SK-N-MC (cell line): ENCODE data around the gene FAM168A.
"Not testable (repeated sequence)": the region's sequence is repeated elsewhere in the genome, so short reads cannot be mapped to it uniquely, and the experiment has no call there.

ENCODE experiments used
- DNase-seq: peaks from one replicate; pipeline ENCODE4 v3.0.0-alpha.2; 2011; ENCODE audit warnings: low read depth, low spot score
- H3K27ac ChIP-seq: fragments of 200-600 bp; sonication (generic); 2 replicates; pipeline ENCODE4 v1.5.1; 2016; ENCODE audit warnings: mixed run types
- H3K36me3 ChIP-seq: fragments of 200-600 bp; sonication (generic); 2 replicates; pipeline ENCODE4 v1.6.1; 2017; ENCODE audit warnings: antibody characterized with exemption, low read length, mixed read lengths; ENCODE audit not compliant: insufficient read depth
- H3K4me3 ChIP-seq: fragments of 200-600 bp; sonication (generic); 2 replicates; pipeline ENCODE4 v1.5.1; 2016
- H3K9ac ChIP-seq: fragments of 200-600 bp; sonication (generic); 2 replicates; pipeline ENCODE4 v1.8.0; 2017; ENCODE audit warnings: mixed run types, mixed read lengths; ENCODE audit not compliant: insufficient read length
- H3K9me3 ChIP-seq: fragments of 200-600 bp; sonication (generic); 2 replicates; pipeline ENCODE4 v1.6.1; 2017; ENCODE audit warnings: low read depth, mild to moderate bottlenecking, antibody characterized with exemption, low read length, moderate library complexity, mixed read lengths
- EZH2 ChIP-seq: fragments of 200-600 bp; sonication (generic); IDR thresholded peaks from one replicate; pipeline ENCODE4 v1.6.1; 2017; ENCODE audit warnings: antibody characterized with exemption
- FOXP2 ChIP-seq: optimal IDR thresholded peaks from 2 replicates; pipeline ENCODE3; 2011; ENCODE audit warnings: mild to moderate bottlenecking, moderate library complexity; ENCODE audit not compliant: insufficient read depth; ENCODE audit errors: extremely low read length, control extremely low read depth
- POLR2AphosphoS5 ChIP-seq: IDR thresholded peaks from 2 replicates; pipeline ENCODE4 v1.6.1; 2012; ENCODE audit warnings: mild to moderate bottlenecking, low read depth, low read length, borderline replicate concordance

FAM168A gene

DNA sequence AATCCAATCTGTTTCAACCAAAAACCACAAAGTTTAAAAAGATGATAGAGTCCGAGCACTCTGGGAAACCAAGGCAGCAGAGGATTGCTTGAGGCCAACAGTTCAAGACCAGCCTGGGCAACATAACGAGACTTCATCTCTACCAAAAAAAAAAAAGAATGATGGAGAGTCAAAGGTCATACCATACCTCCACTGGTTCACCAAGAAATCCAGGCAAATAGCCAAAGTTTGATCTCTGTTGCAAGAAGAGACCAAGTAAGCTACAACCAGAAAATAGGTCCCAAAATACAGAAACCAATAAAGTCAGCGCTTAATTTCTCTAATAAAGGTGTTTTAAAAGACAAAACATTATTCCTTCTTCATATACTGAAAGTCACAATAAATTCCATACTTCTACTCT, 13.1 kb downstream of the FAM168A start:
- TF ChIP-seq FOXP2: no peak
- TF ChIP-seq EZH2: no peak
- no peak for TF ChIP-seq POLR2AphosphoS5
- Histone ChIP-seq H3K36me3 (no peaks in the 10 kb centered on the region), H3K9ac (no peak overlapping the region), H3K4me3 (no peak overlapping the region), H3K27ac (no peak overlapping the region), H3K9me3 (no peaks in the 10 kb centered on the region)
- no peak for DNase-seq

DNA sequence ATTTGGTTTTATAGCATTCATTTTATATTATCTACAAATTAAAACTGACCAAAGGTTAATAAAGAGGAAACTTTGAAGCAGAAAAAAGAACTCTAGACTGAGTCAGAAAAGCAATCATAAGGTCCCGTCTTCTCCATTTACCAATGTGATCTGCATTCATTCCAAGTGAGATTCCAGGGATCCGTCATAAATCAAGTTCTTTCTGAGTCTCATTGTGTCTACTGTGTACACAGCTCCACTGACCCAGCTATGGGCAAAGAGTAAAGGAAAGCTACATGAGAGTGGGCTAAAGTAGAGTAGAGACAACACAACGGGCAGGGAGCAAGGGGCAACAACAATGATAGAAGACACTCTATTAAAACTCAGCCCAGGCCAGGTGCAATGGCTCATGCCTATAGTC, 15.3 kb downstream of the FAM168A start:
- DNase-seq: no peak
- no peaks in the 10 kb centered on the region for H3K36me3 ChIP-seq
- TF ChIP-seq POLR2AphosphoS5: no peak
- TF ChIP-seq EZH2: no peak
- TF ChIP-seq FOXP2: no peak

DNA sequence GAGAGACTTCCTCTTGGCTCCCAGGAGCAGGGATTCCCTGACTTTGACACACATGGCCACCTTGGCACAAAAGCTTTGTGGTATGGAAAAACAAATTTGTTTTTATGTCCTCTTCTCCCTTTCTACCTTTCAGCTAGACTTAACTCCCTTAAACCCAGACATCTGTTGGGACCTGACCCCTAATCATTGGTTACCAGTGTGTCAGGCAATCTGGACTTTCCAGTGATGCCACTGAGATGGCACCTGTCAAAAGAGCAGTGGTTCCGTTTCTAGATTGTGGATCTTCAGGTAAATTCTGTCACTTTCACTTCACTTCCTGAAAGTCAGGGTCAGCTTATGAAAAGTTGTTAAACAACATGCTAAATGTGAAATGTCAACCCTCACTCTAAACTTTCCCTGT, 17.2 kb downstream of the FAM168A start:
- H3K9ac ChIP-seq, H3K27ac ChIP-seq, H3K9me3 ChIP-seq, H3K36me3 ChIP-seq, H3K4me3 ChIP-seq, DNase-seq: not testable (repeated sequence)

More for the DNA sequence above, 15.3 kb downstream of the FAM168A start:
- Histone ChIP-seq H3K9ac (no peak overlapping the region), H3K4me3 (no peak overlapping the region), H3K27ac (no peak overlapping the region), H3K9me3 (no peaks in the 10 kb centered on the region)

DNA sequence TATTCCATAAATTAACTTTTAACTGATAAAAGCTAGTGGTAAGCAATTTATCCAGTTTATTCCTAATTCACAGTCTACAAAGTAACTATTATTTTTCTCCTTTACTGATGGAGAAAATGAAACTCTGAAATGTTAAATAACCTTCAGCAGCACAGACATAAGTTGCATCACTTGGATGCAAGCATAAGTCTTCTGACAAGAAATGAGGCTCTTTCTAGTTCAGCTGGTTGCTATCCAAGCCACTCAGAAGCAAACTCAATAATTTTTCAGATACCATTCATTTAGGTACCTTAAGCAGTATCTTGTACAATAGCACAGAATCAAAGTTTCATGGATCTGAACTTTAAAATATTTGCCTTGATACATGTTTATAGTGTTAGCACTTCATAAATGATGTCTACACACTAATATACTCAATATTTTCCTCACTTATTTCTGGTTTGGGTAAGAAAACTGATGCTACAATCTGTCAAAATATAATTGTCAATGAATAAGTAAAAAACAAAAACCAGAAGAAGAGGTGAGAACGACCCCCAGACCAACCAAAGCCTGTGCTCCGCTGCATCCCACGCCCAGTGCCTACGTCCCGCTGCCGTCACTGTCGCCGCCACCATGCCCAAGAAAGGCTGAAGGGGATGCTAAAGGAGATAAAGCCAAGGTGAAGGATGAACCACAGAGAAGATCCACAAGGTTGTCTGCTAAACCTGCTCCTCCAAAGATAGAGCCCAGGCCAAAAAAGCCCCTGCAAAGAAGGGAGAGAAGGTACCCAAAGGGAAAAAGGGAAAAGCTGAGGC, 18.1 kb downstream of the FAM168A start:
- Histone ChIP-seq H3K4me3 (no peak overlapping the region), H3K36me3 (no peaks in the 10 kb centered on the region; the same call in 1 of the 2 replicates), H3K9ac (no peak overlapping the region), H3K9me3 (no peaks in the 10 kb centered on the region), H3K27ac (no peak overlapping the region)
- DNase-seq: no peak
- TF ChIP-seq EZH2 (no peak), FOXP2 (no peak), POLR2AphosphoS5 (no peak)

DNA sequence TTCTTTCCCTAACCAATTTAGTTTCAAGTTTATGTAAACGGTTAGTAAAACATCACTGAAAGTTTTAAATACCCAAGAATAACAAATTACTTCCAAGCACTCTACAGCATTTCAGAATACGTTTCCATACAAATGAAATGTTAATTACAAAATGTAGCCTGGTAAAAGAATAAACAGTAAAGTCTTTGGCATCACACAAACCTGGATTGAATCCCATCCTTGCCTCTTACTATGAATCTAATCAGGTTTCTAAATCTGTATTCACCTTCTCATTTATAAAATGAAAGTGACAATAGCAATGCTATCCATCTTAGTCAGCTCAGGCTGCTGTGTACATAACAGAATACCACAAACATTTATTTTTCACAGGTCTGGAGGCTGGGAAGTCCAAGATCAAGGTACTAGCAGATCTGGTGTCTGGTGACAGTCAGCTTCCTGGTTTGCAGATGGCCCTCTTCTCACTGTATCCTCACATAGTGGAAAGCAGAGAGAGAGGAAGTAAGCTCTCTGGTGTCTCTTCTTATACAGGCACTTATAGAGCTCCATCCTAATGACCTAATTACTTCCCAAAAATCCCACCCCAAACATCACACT, 19.2 kb downstream of the FAM168A start:
- no peak for DNase-seq
- TF ChIP-seq EZH2: no peak
- TF ChIP-seq POLR2AphosphoS5: no peak
- TF ChIP-seq FOXP2: no peak
- peak overlapping the region; percentile 52; the same call in 1 of the 2 replicates for H3K4me3 ChIP-seq
- H3K36me3 ChIP-seq: no peaks in the 10 kb centered on the region; the same call in 1 of the 2 replicates
- no peaks in the 10 kb centered on the region for H3K9me3 ChIP-seq
- peak overlapping the region; percentile 94 for H3K27ac ChIP-seq
- H3K9ac ChIP-seq: no peak overlapping the region

DNA sequence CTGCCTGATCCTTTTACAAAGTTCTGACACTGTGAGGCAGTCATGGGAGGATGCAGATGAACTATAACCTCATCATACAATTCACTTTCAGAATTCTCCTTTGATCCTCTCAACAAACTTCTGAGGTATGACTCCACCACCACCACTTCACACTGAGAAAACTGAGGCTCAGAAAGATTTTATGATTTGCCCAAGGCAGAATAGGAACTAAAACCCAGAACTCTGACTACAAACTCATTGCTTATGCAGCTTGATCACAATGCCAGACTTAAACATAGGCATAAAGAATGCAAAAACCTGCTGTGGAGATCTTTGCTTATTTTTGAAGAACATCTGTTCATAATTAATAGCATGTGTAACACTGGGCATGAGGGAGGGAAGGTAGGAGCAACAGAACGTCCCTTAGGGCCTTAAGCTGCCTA, 20.4 kb downstream of the FAM168A start:
- H3K36me3 ChIP-seq: no peaks in the 10 kb centered on the region; the same call in 1 of the 2 replicates
- no peaks in the 10 kb centered on the region for H3K9me3 ChIP-seq
- H3K4me3 ChIP-seq: peak overlapping the region; percentile 52
- peak overlapping the region; percentile 94 for H3K27ac ChIP-seq
- TF ChIP-seq POLR2AphosphoS5: peak; percentile 34; the same call in 1 of the 2 replicates
- TF ChIP-seq EZH2: no peak
- DNase-seq: peak; percentile 95
- no peak overlapping the region for H3K9ac ChIP-seq

DNA sequence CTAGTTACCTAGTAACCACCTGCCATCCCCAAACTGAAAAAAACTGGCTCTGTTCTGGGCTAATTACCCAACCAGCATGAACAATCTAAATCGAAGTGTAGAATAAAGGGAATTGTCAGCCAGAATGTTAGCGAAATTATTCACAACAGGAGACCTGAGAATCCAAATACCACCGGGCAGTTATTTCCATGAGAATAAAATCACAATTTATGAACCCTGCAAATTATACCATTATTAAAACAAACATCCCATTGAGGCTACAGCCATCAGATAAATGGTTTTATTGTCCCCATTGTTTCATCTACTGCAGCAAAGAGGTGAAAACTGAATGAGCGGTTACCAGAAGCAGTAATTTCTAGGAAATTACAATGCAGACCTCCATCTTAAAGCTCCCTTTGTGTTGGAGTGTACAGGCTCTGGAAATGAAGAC, 21.7 kb downstream of the FAM168A start:
- Histone ChIP-seq H3K9me3 (no peaks in the 10 kb centered on the region), H3K9ac (no peak overlapping the region), H3K36me3 (no peaks in the 10 kb centered on the region; the same call in 1 of the 2 replicates), H3K4me3 (no peak overlapping the region), H3K27ac (peak overlapping the region; percentile 94)
- no peak for DNase-seq
- TF ChIP-seq POLR2AphosphoS5 (no peak), FOXP2 (no peak), EZH2 (no peak)

DNA sequence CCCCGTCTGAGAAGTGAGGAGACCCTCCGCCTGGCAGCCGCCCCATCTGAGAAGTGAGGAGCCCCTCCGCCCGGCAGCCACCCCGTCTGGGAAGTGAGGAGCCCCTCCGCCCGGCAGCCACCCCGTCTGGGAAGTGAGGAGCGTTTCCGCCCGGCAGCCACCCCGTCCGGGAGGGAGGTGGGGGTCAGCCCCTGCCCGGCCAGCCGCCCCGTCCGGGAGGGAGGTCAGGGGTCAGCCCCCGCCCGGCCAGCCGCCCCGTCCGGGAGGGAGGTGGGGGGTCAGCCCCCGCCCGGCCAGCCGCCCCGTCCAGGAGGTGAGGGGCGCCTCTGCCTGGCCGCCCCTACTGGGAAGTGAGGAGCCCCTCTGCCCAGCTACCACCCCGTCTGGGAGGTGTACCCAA, 25.9 kb downstream of the FAM168A start:
- not testable (repeated sequence) for DNase-seq, H3K4me3 ChIP-seq, H3K36me3 ChIP-seq, H3K9ac ChIP-seq, H3K9me3 ChIP-seq, H3K27ac ChIP-seq

DNA sequence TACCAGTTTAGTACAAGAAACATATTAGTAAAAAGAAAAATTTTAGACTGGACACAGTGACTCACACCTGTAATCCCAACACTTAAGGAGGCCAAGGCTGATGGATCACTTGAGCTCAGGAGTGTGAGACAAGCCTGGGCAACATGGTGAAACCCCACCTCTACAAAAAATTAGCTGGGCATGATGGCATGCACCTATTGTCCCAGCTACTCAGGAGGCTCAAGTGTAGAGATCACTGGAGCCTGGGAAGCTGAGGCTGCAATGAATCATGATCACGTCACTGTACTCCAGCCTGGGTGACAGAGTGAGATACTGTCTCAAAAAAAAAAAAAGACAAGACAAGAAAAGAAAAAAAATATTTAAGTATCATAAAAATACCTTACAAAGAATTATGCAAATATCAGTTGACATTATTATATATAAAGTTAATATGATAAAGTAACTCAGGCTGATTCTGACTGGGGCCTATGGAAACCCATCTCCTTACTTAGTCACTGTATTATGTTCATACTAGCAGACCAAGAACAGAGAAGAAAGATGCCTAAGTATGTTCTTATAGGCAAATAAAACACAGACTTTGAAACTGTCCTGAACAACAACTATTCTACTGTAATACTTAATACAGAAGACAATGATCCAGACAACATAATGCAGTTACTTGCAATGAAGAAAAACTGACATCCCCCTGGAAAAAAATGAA, 27.3 kb downstream of the FAM168A start:
- no peak overlapping the region for H3K27ac ChIP-seq

More for the DNA sequence above, 27.3 kb downstream of the FAM168A start:
- DNase-seq: no peak
- Histone ChIP-seq H3K9me3 (no peaks in the 10 kb centered on the region), H3K36me3 (peaks cover 5% of the 10 kb centered on the region), H3K4me3 (no peak overlapping the region), H3K9ac (no peak overlapping the region)
- TF ChIP-seq FOXP2: no peak
- no peak for TF ChIP-seq POLR2AphosphoS5
- no peak for TF ChIP-seq EZH2
